ENCODE measurements around the gene ZNF605. TPM values are rescaled to one million over a fixed set of nuclear protein-coding genes. Genes with fewer than 3 reads are reported as not detected.

ZNF605 gene
- total and polyA plus RNA-seq, 2 donors (not counting 3 experiments of a cell fraction or from before 2014, with no cell fraction given): 2.4 to 11.3 TPM

GRCh38 chr12:132924356-132924755 is 31.8 kb downstream of the ZNF605 start:
- Histone ChIP-seq H3K27me3 (ENCODE audit: control insufficient read depth in 2 of 2, insufficient read depth in 2 of 2, low read length in 2 of 2) (no peaks in the 10 kb centered on the region), H3K79me2 (ENCODE audit: control insufficient read depth, insufficient read depth, low read length) (no peaks in the 10 kb centered on the region), H4K20me1 (replicated peaks; ENCODE audit: control insufficient read depth, extremely low read depth, insufficient read depth, low read length) (no peaks in the 10 kb centered on the region), H3K4me2 (ENCODE audit: insufficient read depth, low read length) (no peak overlapping the region), H3K9me1 (replicated peaks; ENCODE audit: control insufficient read depth, extremely low read depth, insufficient read depth, low read length) (no peaks in the 10 kb centered on the region), H3K36me3 (ENCODE audit: control insufficient read depth in 2 of 2, extremely low read depth in 1 of 2, insufficient read depth in 2 of 2, low read length in 2 of 2) (no peaks in the 10 kb centered on the region), H3K4me3 (replicated peaks in 1 of 3; ENCODE audit: insufficient read depth in 1 of 3, low read depth in 1 of 3, low read length in 3 of 3) (no peak overlapping the region), H3K27ac (ENCODE audit: insufficient read depth, low read depth, low read length) (no peak overlapping the region), H2AFZ (ENCODE audit: low read depth, low read length) (no peak overlapping the region), H3K9ac (replicated peaks; ENCODE audit: extremely low read depth, insufficient read depth, low read length) (no peak overlapping the region), H3K4me1 (ENCODE audit: control insufficient read depth, extremely low read depth, insufficient read depth, low read length) (no peaks in the 10 kb centered on the region), H3K9me3 (replicated peaks; ENCODE audit: control insufficient read depth, insufficient read depth, low read length) (peaks cover 24% of the 10 kb centered on the region)
- ChIA-PET POLR2A (no interaction called here), CTCF (no interaction called here)
- intact Hi-C loops (cut with micrococcal nuclease) (no loop called here), dilution Hi-C loops (cut with MboI; ENCODE audit: extremely low pct_ligation_motif_present, low sequenced_read_pairs) (no loop called here)
- DNase-seq (ENCODE audit: low read depth, low spot score) (no peak), FAIRE-seq (no peak)
- BruUV-seq (replicated peaks): no TSS peak
- TF ChIP-seq POLR2A (IDR thresholded peaks at IDR 0.05; ENCODE audit: low read depth, low read length) (no peak), JUN (IDR thresholded peaks at IDR 0.05; ENCODE audit: borderline replicate concordance, insufficient read depth, insufficient read length, low read depth) (no peak), MYC (IDR thresholded peaks at IDR 0.05; ENCODE audit: low read depth, low read length) (no peak), EZH2 (IDR thresholded peaks at IDR 0.05; ENCODE audit: borderline replicate concordance, low read depth, low read length, severe bottlenecking) (no peak), FOS (IDR thresholded peaks at IDR 0.05; ENCODE audit: borderline replicate concordance, insufficient read depth, low read length) (no peak)
- TF ChIP-seq, protein P1, sequence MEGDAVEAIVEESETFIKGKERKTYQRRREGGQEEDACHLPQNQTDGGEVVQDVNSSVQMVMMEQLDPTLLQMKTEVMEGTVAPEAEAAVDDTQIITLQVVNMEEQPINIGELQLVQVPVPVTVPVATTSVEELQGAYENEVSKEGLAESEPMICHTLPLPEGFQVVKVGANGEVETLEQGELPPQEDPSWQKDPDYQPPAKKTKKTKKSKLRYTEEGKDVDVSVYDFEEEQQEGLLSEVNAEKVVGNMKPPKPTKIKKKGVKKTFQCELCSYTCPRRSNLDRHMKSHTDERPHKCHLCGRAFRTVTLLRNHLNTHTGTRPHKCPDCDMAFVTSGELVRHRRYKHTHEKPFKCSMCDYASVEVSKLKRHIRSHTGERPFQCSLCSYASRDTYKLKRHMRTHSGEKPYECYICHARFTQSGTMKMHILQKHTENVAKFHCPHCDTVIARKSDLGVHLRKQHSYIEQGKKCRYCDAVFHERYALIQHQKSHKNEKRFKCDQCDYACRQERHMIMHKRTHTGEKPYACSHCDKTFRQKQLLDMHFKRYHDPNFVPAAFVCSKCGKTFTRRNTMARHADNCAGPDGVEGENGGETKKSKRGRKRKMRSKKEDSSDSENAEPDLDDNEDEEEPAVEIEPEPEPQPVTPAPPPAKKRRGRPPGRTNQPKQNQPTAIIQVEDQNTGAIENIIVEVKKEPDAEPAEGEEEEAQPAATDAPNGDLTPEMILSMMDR (IDR thresholded peaks at IDR 0.05; ENCODE audit: extremely low read depth in 1 of 2, insufficient read depth in 1 of 2, low read depth in 1 of 2, low read length in 2 of 2): no peak
- TF ChIP-seq, protein P2, sequence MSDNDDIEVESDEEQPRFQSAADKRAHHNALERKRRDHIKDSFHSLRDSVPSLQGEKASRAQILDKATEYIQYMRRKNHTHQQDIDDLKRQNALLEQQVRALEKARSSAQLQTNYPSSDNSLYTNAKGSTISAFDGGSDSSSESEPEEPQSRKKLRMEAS (IDR thresholded peaks at IDR 0.05; ENCODE audit: insufficient read depth, insufficient read length): no peak
